B cell (primary cell): ENCODE data around the gene CCDC85B. TPM values are rescaled to one million over a fixed set of nuclear protein-coding genes. Genes with fewer than 3 reads are reported as not detected.

Source experiments
- ATAC-seq: fragments of 200-7000 bp; cut with Tn5 transposase; one replicate; pipeline ENCODE4 v1.10.0; 2021; ENCODE audit warnings: low read depth, mild to moderate bottlenecking, moderate number of reproducible peaks, moderate library complexity
- CTCF ChIA-PET: fragments of 350-600 bp; sonication (Branson Sonifier 250); formaldehyde crosslinking; loops from one replicate; lab custom pipeline; 2021; ENCODE audit warnings: antibody characterized with exemption, inconsistent platforms; lab: Charles Lee
- POLR2A ChIA-PET: fragments of 350-600 bp; sonication (Branson Sonifier 250); formaldehyde crosslinking; loops from one replicate; lab custom pipeline; 2021; ENCODE audit warnings: antibody characterized with exemption; lab: Charles Lee
- DNase-seq: peaks from one replicate; pipeline ENCODE4 v3.0.0; 2013
- H2AFZ ChIP-seq: 2 replicates; pipeline ENCODE4 v1.6.1; 2012; ENCODE audit warnings: mild to moderate bottlenecking, low read depth, low read length; ENCODE audit not compliant: insufficient read depth, poor library complexity, severe bottlenecking
- H3K27ac ChIP-seq, 2 donors: 1 replicate in 1 of 2; 2 replicates in 1 of 2; pipeline ENCODE4 v1.5.1; 2012 to 2013; ENCODE audit warnings: low read length in 2 of 2, mild to moderate bottlenecking in 2 of 2, moderate library complexity in 1 of 2
- H3K27me3 ChIP-seq, 4 experiments: fragments of 200-600 bp in 1 of 4; sonication (generic) in 1 of 4; replicated peaks in 1 of 4; 1 replicate in 2 of 4; 2 replicates in 2 of 4; pipeline versions ENCODE4 v1.6.1 to v1.7.0; 2013 to 2016; ENCODE audit warnings: low read length in 3 of 4, mild to moderate bottlenecking in 2 of 4, mixed read lengths in 1 of 4, moderate library complexity in 1 of 4; ENCODE audit not compliant: insufficient read depth in 4 of 4, control insufficient read depth in 3 of 4; ENCODE audit errors: control extremely low read depth in 1 of 4
- H3K36me3 ChIP-seq, 2 experiments: replicated peaks in 1 of 2; 1 replicate in 1 of 2; 2 replicates in 1 of 2; pipeline versions ENCODE4 v1.6.1 to v1.7.1; 2013; ENCODE audit warnings: low read length in 1 of 2; ENCODE audit not compliant: insufficient read depth in 2 of 2, control insufficient read depth in 1 of 2; ENCODE audit errors: control extremely low read depth in 1 of 2, extremely low read depth in 1 of 2
- H3K4me1 ChIP-seq, 2 donors: fragments of 200-600 bp in 1 of 2; sonication (generic) in 1 of 2; 1 replicate in 1 of 2; 2 replicates in 1 of 2; pipeline versions ENCODE4 v1.5.1 to v1.6.1; 2013 to 2017; ENCODE audit warnings: low read length in 2 of 2; ENCODE audit not compliant: control insufficient read depth in 2 of 2, insufficient read depth in 2 of 2
- H3K4me2 ChIP-seq: replicated peaks from 2 replicates; pipeline ENCODE3; 2012; ENCODE audit warnings: mild to moderate bottlenecking, low read depth, low read length; ENCODE audit not compliant: poor library complexity, severe bottlenecking
- H3K4me3 ChIP-seq, 5 experiments: fragments of 200-600 bp in 1 of 5; sonication (generic) in 1 of 5; 1 replicate in 3 of 5; 2 replicates in 2 of 5; pipeline versions ENCODE4 v1.5.1 to v1.7.0; 2011 to 2016; ENCODE audit warnings: low read length in 4 of 5, mild to moderate bottlenecking in 4 of 5, low read depth in 2 of 5, control low read depth in 1 of 5, moderate library complexity in 1 of 5; ENCODE audit not compliant: insufficient read depth in 1 of 5; ENCODE audit errors: control extremely low read depth in 1 of 5, extremely low read depth in 1 of 5
- H3K79me2 ChIP-seq: fragments of 200-600 bp; sonication (generic); one replicate; pipeline ENCODE4 v1.6.0; 2016; ENCODE audit warnings: low read length; ENCODE audit not compliant: control insufficient read depth, insufficient read depth
- H3K9ac ChIP-seq: fragments of 200-600 bp; sonication (generic); 2 replicates; pipeline ENCODE4 v1.6.1; 2017; ENCODE audit warnings: mild to moderate bottlenecking, low read length, moderate library complexity
- H3K9me3 ChIP-seq, 3 donors: one replicate each; pipeline versions ENCODE4 v1.6.1 to v1.7.1; 2013; ENCODE audit warnings: low read length in 2 of 3; ENCODE audit not compliant: control insufficient read depth in 2 of 3, insufficient read depth in 1 of 3; ENCODE audit errors: control extremely low read depth in 1 of 3
- H4K20me1 ChIP-seq: 2 replicates; pipeline ENCODE4 v1.6.0; 2012; ENCODE audit warnings: mild to moderate bottlenecking, low read length; ENCODE audit not compliant: insufficient read depth, control insufficient read depth, poor library complexity, severe bottlenecking
- H3K27ac Mint-ChIP-seq: one replicate; pipeline ENCODE4 v1.8.0; 2021; ENCODE audit warnings: mixed read lengths
- H3K27me3 Mint-ChIP-seq: one replicate; pipeline ENCODE4 v1.8.0; 2021; ENCODE audit warnings: mixed read lengths
- H3K4me1 Mint-ChIP-seq: one replicate; pipeline ENCODE4 v1.8.0; 2021; ENCODE audit warnings: mixed read lengths
- H3K4me3 Mint-ChIP-seq: one replicate; pipeline ENCODE4 v1.8.0; 2021; ENCODE audit warnings: mixed read lengths
- H3K9me3 Mint-ChIP-seq: one replicate; pipeline ENCODE4 v1.8.0; 2022; ENCODE audit warnings: mixed read lengths; ENCODE audit not compliant: insufficient read depth
- EZH2 ChIP-seq: IDR thresholded peaks from 2 replicates; pipeline ENCODE4 v1.6.1; 2012; ENCODE audit warnings: borderline replicate concordance, low read depth, mild to moderate bottlenecking, moderate library complexity, low read length; ENCODE audit not compliant: insufficient read depth, poor library complexity, severe bottlenecking
- WGBS: methylation state at CpG from one replicate; pipeline ENCODE4 v1.1.5; 2013; ENCODE audit warnings: missing lambda C conversion rate; ENCODE audit not compliant: insufficient coverage; 5-methylcytosine and 5-hydroxymethylcytosine counted together
- intact Hi-C: fragments of 100-400 bp; cut with micrococcal nuclease; formaldehyde crosslinking; loops from one replicate; pipeline ENCODE4 v1.10.0; 2022
- polyA plus RNA-seq: library from polyadenylated mRNA; depleted of rRNA; stranded (reverse); fragments of >200 nt; gene quantifications from 2 replicates; pipeline ENCODE4 v1.2.3, GENCODE V29; 2012
- total RNA-seq, 2 donors: library from RNA; stranded (reverse); fragments of 120-200 nt in 1 of 2; gene quantifications; 1 replicate in 1 of 2; 2 replicates in 1 of 2; pipeline versions ENCODE4 v1.2.3 to v1.2.4, GENCODE V29; 2013 to 2022
- TF ChIP-seq, protein P1 (sequence below): fragments of 200-600 bp; IDR thresholded peaks from one replicate; pipeline ENCODE4 v1.8.0; 2022; ENCODE audit warnings: antibody characterized with exemption, mild to moderate bottlenecking

CCDC85B gene
- total and polyA plus RNA-seq, 2 donors (not counting 1 experiment from before 2014, with no cell fraction given): 18.2 to 39.5 TPM

DNA sequence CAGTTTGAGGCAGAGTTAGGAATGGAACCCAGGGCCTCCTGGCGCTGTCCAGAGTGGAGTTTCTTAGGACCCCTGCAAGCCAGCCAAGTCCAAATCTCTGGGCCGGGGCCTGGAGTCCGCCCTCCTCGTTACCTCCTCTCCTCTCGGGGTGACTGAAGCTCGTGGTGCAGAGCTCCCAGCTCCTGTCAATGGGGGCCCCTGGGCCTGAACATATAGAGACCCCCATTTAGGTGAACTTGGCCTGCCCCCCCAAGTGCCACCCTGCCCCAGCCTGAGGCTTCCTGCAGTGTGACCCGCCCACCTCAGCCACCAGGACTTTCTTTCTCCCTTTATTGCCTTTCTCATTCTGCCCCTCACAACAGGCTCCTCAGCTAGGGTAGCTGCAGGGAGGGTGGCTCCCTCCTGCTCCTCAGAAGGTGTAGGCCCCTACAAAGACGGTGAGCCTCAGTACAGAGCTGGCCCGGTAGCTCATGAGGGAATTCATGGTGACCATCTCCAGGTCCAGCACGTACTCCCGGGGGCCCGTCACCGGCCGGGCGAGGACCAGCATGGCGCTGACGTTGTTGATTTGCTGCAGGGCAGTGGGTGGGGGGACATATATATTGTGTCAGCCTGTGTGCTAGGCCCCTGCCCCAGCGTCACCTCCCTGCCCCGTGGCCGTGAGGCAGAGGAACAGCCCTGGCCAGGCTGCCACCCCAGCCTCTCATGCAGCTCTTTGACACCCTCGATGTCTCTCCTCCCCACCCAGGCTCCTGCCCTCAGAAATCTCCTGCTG lies 23.8 kb upstream of the CCDC85B start:
- WGBS: 96% methylated on average over 10 of the region's 21 CpGs
- H3K27ac Mint-ChIP-seq: no peak overlapping the region
- TF ChIP-seq EZH2: no peak
- TF ChIP-seq, protein P1, sequence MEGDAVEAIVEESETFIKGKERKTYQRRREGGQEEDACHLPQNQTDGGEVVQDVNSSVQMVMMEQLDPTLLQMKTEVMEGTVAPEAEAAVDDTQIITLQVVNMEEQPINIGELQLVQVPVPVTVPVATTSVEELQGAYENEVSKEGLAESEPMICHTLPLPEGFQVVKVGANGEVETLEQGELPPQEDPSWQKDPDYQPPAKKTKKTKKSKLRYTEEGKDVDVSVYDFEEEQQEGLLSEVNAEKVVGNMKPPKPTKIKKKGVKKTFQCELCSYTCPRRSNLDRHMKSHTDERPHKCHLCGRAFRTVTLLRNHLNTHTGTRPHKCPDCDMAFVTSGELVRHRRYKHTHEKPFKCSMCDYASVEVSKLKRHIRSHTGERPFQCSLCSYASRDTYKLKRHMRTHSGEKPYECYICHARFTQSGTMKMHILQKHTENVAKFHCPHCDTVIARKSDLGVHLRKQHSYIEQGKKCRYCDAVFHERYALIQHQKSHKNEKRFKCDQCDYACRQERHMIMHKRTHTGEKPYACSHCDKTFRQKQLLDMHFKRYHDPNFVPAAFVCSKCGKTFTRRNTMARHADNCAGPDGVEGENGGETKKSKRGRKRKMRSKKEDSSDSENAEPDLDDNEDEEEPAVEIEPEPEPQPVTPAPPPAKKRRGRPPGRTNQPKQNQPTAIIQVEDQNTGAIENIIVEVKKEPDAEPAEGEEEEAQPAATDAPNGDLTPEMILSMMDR: no peak
- Histone ChIP-seq H3K36me3 (peaks cover 0 to 47% of the 10 kb centered on the region in 2 experiments), H3K4me3 (no peak overlapping the region), H3K27me3 (no peaks in the 10 kb centered on the region), H3K27ac (no peak overlapping the region), H3K4me2 (no peak overlapping the region), H3K9ac (no peak overlapping the region), H3K79me2 (peaks cover 19% of the 10 kb centered on the region), H3K4me1 (peaks cover 7 to 19% of the 10 kb centered on the region in 2 donors), H2AFZ (no peak overlapping the region), H4K20me1 (peaks cover 32% of the 10 kb centered on the region), H3K9me3 (no peaks in the 10 kb centered on the region)
- no peaks in the 10 kb centered on the region for H3K9me3 Mint-ChIP-seq
- ChIA-PET CTCF (interaction anchor here (0.7 to 7.0 kb wide), 2 partner anchors 21 to 97 kb away, joined by 6 to 65 read pairs; partner anchors contain the start of genes CCDC85B and FIBP), POLR2A (interaction anchor here (0.6 kb wide), 2 partner anchors 14 to 769 kb away, joined by 3 to 4 read pairs; no protein-coding TSS in a partner anchor)
- intact Hi-C loops: no loop called here
- H3K4me1 Mint-ChIP-seq: peaks cover 18% of the 10 kb centered on the region
- DNase-seq (no peak), ATAC-seq (no peak)
- H3K27me3 Mint-ChIP-seq: no peaks in the 10 kb centered on the region
- H3K4me3 Mint-ChIP-seq: no peak overlapping the region
